Caco-2 (cell line): Measurements from ENCODE around the gene FBXL4. TPM values are rescaled to one million over a fixed set of nuclear protein-coding genes. Genes with fewer than 3 reads are reported as not detected.

Experiments
- BruUV-seq: library from RNA; stranded (reverse); fragments of 400-500 nt; replicated peaks from 2 replicates; lab custom pipeline; 2021; lab: Mats Ljungman, UMichigan
- CTCF ChIA-PET: fragments of 300-600 bp; sonication (Branson Sonifier 250); formaldehyde crosslinking; loops from one replicate; lab custom pipeline; 2022; ENCODE audit warnings: antibody characterized with exemption; lab: Charles Lee
- POLR2A ChIA-PET: fragments of 300-600 bp; sonication (Branson Sonifier 250); formaldehyde crosslinking; loops from one replicate; lab custom pipeline; 2022; ENCODE audit warnings: antibody characterized with exemption; lab: Charles Lee
- DNase-seq, 2 experiments: peaks; one replicate each; pipeline versions ENCODE4 v3.0.0 to v3.0.0-alpha.2; 2020 to 2022
- H3K27me3 ChIP-seq: replicated peaks from 2 replicates; pipeline ENCODE4 v1.6.0; 2011; ENCODE audit warnings: low read length; ENCODE audit not compliant: control insufficient read depth, insufficient read depth
- H3K36me3 ChIP-seq: 2 replicates; pipeline ENCODE4 v1.5.1; 2011; ENCODE audit warnings: low read length; ENCODE audit not compliant: control insufficient read depth, insufficient read depth
- H3K4me1 ChIP-seq: fragments of 250-450 bp; sonication (Bioruptor Pico); 2 replicates; pipeline ENCODE4 v1.5.1; 2020; ENCODE audit warnings: mild to moderate bottlenecking
- H3K4me3 ChIP-seq: 2 replicates; pipeline ENCODE4 v1.5.1; 2011; ENCODE audit warnings: low read depth, mild to moderate bottlenecking, control low read depth, low read length
- H3K9me3 ChIP-seq: fragments of 250-450 bp; sonication (Bioruptor Pico); 2 replicates; pipeline ENCODE4 v1.5.1; 2020; ENCODE audit warnings: mild to moderate bottlenecking, moderate library complexity
- H3K27ac Mint-ChIP-seq: one replicate; pipeline ENCODE4 v1.8.0; 2022; ENCODE audit warnings: mixed read lengths; ENCODE audit not compliant: unreplicated experiment
- H3K27me3 Mint-ChIP-seq: one replicate; pipeline ENCODE4 v1.8.0; 2022; ENCODE audit warnings: mixed read lengths; ENCODE audit not compliant: insufficient read depth, unreplicated experiment
- H3K36me3 Mint-ChIP-seq: one replicate; pipeline ENCODE4 v1.8.0; 2022; ENCODE audit warnings: mild to moderate bottlenecking, mixed read lengths; ENCODE audit not compliant: insufficient read depth, unreplicated experiment
- H3K4me1 Mint-ChIP-seq: one replicate; pipeline ENCODE4 v1.8.0; 2022; ENCODE audit warnings: low read depth, mixed read lengths; ENCODE audit not compliant: unreplicated experiment
- H3K4me3 Mint-ChIP-seq: one replicate; pipeline ENCODE4 v1.8.0; 2022; ENCODE audit warnings: mild to moderate bottlenecking, moderate library complexity, mixed read lengths; ENCODE audit not compliant: unreplicated experiment
- H3K9me3 Mint-ChIP-seq: one replicate; pipeline ENCODE4 v1.8.0; 2022; ENCODE audit warnings: mixed read lengths; ENCODE audit not compliant: unreplicated experiment
- intact Hi-C: fragments of 100-400 bp; cut with micrococcal nuclease; formaldehyde crosslinking; loops from one replicate; pipeline ENCODE4 v1.10.0; 2022; ENCODE audit not compliant: unreplicated experiment
- total RNA-seq: library from RNA; stranded (reverse); gene quantifications from 2 replicates; pipeline ENCODE4 v1.2.3, GENCODE V29; 2022
- TF ChIP-seq, protein P1 (sequence below), 2 experiments: fragments of 200-600 bp in 1 of 2; IDR thresholded peaks; 1 replicate in 1 of 2; 2 replicates in 1 of 2; pipeline versions ENCODE4 v1.5.1 to v1.8.0; 2011 to 2022; ENCODE audit warnings: antibody characterized with exemption in 1 of 2, control low read depth in 1 of 2, inconsistent platforms in 1 of 2, low read depth in 1 of 2, low read length in 1 of 2, mild to moderate bottlenecking in 1 of 2, moderate library complexity in 1 of 2; ENCODE audit not compliant: insufficient read depth in 1 of 2, severe bottlenecking in 1 of 2, unreplicated experiment in 1 of 2

FBXL4 gene
- total RNA-seq, 1 experiment from 2014 or later, result 5.9 TPM

DNA sequence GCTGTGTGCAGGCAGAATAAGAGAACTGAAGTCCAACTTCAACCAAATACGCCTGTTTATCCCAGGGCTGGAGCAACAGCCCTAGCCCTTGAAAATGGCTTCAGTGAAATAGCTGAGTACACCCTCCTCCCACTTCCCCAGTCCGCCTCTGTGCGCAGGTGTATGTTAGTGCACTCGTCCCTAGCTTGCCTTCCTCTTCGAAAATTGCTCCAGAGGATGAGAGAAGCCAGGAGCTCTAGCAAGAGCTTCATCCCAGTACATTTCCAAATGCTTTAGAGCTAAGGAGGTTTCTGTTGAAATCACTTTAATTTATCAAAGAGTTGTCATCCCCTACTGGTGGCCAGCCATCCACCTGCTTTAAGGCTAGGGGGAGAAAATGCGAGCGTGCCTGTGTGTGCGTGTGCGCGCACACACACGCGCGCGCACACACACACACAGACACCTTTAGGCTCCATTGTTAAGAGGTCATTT lies 118.8 kb downstream of the FBXL4 start:
- Mint-ChIP-seq H3K4me1 (peaks cover 6% of the 10 kb centered on the region), H3K27ac (no peak overlapping the region), H3K27me3 (peaks cover 55% of the 10 kb centered on the region), H3K9me3 (no peaks in the 10 kb centered on the region), H3K4me3 (no peak overlapping the region), H3K36me3 (no peaks in the 10 kb centered on the region)
- no peak for DNase-seq
- Histone ChIP-seq H3K4me1 (peaks cover 27% of the 10 kb centered on the region), H3K9me3 (no peaks in the 10 kb centered on the region), H3K27me3 (peaks cover 15% of the 10 kb centered on the region), H3K4me3 (no peak overlapping the region), H3K36me3 (no peaks in the 10 kb centered on the region)
- CTCF ChIA-PET, result no interaction called here
- intact Hi-C loops, result no loop called here
- POLR2A ChIA-PET, result no interaction called here
- no TSS peak for BruUV-seq
- TF ChIP-seq, protein P1, sequence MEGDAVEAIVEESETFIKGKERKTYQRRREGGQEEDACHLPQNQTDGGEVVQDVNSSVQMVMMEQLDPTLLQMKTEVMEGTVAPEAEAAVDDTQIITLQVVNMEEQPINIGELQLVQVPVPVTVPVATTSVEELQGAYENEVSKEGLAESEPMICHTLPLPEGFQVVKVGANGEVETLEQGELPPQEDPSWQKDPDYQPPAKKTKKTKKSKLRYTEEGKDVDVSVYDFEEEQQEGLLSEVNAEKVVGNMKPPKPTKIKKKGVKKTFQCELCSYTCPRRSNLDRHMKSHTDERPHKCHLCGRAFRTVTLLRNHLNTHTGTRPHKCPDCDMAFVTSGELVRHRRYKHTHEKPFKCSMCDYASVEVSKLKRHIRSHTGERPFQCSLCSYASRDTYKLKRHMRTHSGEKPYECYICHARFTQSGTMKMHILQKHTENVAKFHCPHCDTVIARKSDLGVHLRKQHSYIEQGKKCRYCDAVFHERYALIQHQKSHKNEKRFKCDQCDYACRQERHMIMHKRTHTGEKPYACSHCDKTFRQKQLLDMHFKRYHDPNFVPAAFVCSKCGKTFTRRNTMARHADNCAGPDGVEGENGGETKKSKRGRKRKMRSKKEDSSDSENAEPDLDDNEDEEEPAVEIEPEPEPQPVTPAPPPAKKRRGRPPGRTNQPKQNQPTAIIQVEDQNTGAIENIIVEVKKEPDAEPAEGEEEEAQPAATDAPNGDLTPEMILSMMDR (IDR thresholded peaks at IDR 0.05; ENCODE audit: insufficient read depth in 1 of 2, low read depth in 1 of 2, low read length in 1 of 2, severe bottlenecking in 1 of 2, unreplicated experiment in 1 of 2), result no peak

DNA sequence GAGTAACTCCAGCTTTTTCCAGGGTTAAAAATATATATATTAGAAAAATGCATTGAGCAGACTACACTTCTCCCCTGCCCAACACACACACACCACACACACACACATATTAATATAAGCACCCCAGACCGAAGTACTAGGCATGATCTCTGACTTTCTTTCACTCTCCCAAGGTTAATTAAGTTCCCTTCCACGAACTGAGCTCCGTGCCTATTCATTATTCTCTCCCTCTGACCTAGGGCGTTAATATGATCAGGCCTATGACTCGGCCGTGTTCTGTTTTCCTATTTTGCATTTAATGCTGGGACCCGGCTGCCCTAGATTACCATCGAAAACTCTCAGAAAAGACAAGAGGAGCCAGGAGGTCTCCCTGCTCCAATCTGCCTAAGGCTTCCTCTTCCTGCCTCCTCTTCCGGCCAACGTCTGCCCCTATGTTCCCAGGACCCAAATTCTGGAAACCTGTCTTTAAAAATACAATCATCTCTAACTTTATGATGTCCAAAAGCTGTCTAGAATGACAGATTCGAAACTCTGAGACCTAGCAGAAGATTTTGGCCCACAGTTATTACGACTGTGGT lies 119.4 kb downstream of the FBXL4 start:
- no peaks in the 10 kb centered on the region for H3K9me3 ChIP-seq
- H3K4me1 ChIP-seq, result peaks cover 20% of the 10 kb centered on the region
- DNase-seq, result no peak
- H3K4me3 Mint-ChIP-seq, result no peak overlapping the region
- no peak overlapping the region for H3K4me3 ChIP-seq
- H3K36me3 ChIP-seq, result no peaks in the 10 kb centered on the region
- H3K4me1 Mint-ChIP-seq, result no peaks in the 10 kb centered on the region
- no peaks in the 10 kb centered on the region for H3K9me3 Mint-ChIP-seq
- peaks cover 55% of the 10 kb centered on the region for H3K27me3 Mint-ChIP-seq
- CTCF ChIA-PET, result no interaction called here
- H3K36me3 Mint-ChIP-seq, result no peaks in the 10 kb centered on the region
- intact Hi-C loops, result no loop called here
- POLR2A ChIA-PET, result no interaction called here
- H3K27ac Mint-ChIP-seq, result no peak overlapping the region
- TF ChIP-seq, protein P1 (IDR thresholded peaks at IDR 0.05; ENCODE audit: insufficient read depth in 1 of 2, low read depth in 1 of 2, low read length in 1 of 2, severe bottlenecking in 1 of 2, unreplicated experiment in 1 of 2), result no peak
- BruUV-seq, result no TSS peak
- peaks cover 14% of the 10 kb centered on the region for H3K27me3 ChIP-seq

DNA sequence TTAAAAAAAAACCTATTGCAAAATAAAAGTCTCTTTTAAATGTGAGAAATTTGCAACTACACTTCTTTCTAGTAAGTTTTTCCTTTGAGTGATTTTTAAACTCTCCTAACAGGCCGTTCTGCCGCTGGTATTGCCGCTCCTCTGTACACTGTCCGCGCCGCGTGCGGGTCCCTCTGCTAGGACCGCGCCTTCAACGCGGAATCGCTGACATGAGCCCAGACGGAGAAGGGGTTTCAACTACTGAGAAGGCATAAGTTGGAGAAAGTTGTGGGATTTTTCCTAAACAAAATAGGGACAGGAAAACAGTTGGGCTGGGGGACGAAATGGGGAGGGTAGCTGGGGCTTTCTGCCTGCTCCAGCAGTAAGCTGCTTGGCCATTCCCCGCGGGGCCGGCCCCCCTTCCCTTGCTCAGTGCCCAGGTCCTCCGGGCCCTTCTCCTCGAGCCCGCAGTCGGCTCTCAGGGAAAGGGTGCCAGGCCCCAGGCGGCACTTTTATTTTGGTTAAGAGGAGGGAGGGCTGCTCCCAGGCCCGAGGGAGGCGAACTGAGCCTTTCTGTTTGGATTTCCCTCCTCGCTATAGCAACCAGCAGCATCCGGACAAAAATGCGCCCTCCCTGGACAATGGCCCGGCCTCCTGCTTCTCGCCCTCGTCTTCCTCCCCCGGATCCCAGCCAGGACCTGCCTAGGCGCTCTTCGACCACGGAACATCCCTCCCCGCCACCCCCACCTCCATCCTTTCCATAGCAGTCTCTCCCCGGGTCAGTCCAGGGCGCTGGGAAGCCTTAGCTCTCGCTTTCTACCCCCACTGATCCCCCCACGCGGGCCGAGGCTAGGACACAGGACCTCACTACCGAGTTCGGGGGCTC lies 120.2 kb downstream of the FBXL4 start:
- CTCF ChIA-PET, result no interaction called here
- TF ChIP-seq, protein P1 (IDR thresholded peaks at IDR 0.05; ENCODE audit: insufficient read depth in 1 of 2, low read depth in 1 of 2, low read length in 1 of 2, severe bottlenecking in 1 of 2, unreplicated experiment in 1 of 2), result no peak
- no peaks in the 10 kb centered on the region for H3K9me3 ChIP-seq
- no peak overlapping the region for H3K4me3 ChIP-seq
- no peaks in the 10 kb centered on the region for H3K4me1 Mint-ChIP-seq
- no peaks in the 10 kb centered on the region for H3K9me3 Mint-ChIP-seq
- peaks cover 52% of the 10 kb centered on the region for H3K27me3 Mint-ChIP-seq
- H3K27me3 ChIP-seq, result peaks cover 9% of the 10 kb centered on the region
- POLR2A ChIA-PET, result no interaction called here
- intact Hi-C loops, result no loop called here
- H3K36me3 Mint-ChIP-seq, result no peaks in the 10 kb centered on the region
- no peak overlapping the region for H3K4me3 Mint-ChIP-seq
- BruUV-seq, result no TSS peak
- H3K4me1 ChIP-seq, result peaks cover 13% of the 10 kb centered on the region; the same call in 1 of the 2 replicates
- no peak for DNase-seq
- no peak overlapping the region for H3K27ac Mint-ChIP-seq
- no peaks in the 10 kb centered on the region for H3K36me3 ChIP-seq
